ENCODE data around the gene CNIH2.

GRCh38 chr11:66311470-66311964, 33.5 kb downstream of the CNIH2 start:
- no peak for TF ChIP-seq USF1 (CRISPR knock-in tag; IDR thresholded peaks at IDR 0.05)
- TF ChIP-seq CTCF (IDR thresholded peaks at IDR 0.05) = no peak
- TF ChIP-seq ATF2 (CRISPR knock-in tag; IDR thresholded peaks at IDR 0.05; ENCODE audit: borderline replicate concordance, low read depth) = no peak
- TF ChIP-seq STAT6 (CRISPR knock-in tag; conservative IDR thresholded peaks at IDR 0.05; ENCODE audit: low read depth) = no peak

All from WTC11 (cell line).